CD8-positive, alpha-beta memory T cell (primary cell): ENCODE results near the gene CNGB1. TPM values are rescaled to one million over a fixed set of nuclear protein-coding genes. Genes with fewer than 3 reads are reported as not detected.

ENCODE experiments used
- CTCF ChIA-PET: fragments of 350-600 bp; sonication (Branson Sonifier 250); formaldehyde crosslinking; loops from one replicate; lab custom pipeline; 2021; ENCODE audit warnings: antibody characterized with exemption; lab: Charles Lee
- POLR2A ChIA-PET: fragments of 350-600 bp; sonication (Branson Sonifier 250); formaldehyde crosslinking; loops from one replicate; lab custom pipeline; 2021; ENCODE audit warnings: antibody characterized with exemption; lab: Charles Lee
- DNase-seq, 5 donors: peaks; one replicate each; pipeline versions ENCODE4 v3.0.0 to v3.0.0-alpha.2; 2020 to 2022; ENCODE audit warnings: mixed read lengths in 1 of 5
- H3K27ac ChIP-seq: one replicate; pipeline ENCODE4 v1.7.0; 2013; ENCODE audit warnings: low read depth, mild to moderate bottlenecking, low read length, moderate library complexity
- H3K27me3 ChIP-seq: 2 replicates; pipeline ENCODE4 v1.7.0; 2013; ENCODE audit warnings: low read length, mild to moderate bottlenecking; ENCODE audit not compliant: insufficient read depth, poor library complexity, severe bottlenecking
- H3K36me3 ChIP-seq: 2 replicates; pipeline ENCODE4 v1.7.0; 2013; ENCODE audit warnings: mild to moderate bottlenecking, low read length, moderate library complexity; ENCODE audit not compliant: insufficient read depth
- H3K4me1 ChIP-seq: 2 replicates; pipeline ENCODE4 v1.7.0; 2013; ENCODE audit warnings: mild to moderate bottlenecking, low read length, moderate library complexity; ENCODE audit not compliant: insufficient read depth
- H3K4me3 ChIP-seq: 2 replicates; pipeline ENCODE4 v1.7.0; 2013; ENCODE audit warnings: mild to moderate bottlenecking, low read length
- H3K9me3 ChIP-seq: 2 replicates; pipeline ENCODE4 v1.7.0; 2013; ENCODE audit warnings: mild to moderate bottlenecking, low read length
- H3K27ac Mint-ChIP-seq, 8 donors: one replicate each; pipeline ENCODE4 v1.8.0; 2020 to 2021; ENCODE audit warnings: mixed read lengths in 8 of 8, mild to moderate bottlenecking in 6 of 8, inconsistent platforms in 3 of 8, moderate library complexity in 3 of 8
- H3K27me3 Mint-ChIP-seq, 2 donors: one replicate each; pipeline ENCODE4 v1.8.0; 2020 to 2021; ENCODE audit warnings: mixed read lengths in 2 of 2, mild to moderate bottlenecking in 1 of 2, moderate library complexity in 1 of 2
- H3K36me3 Mint-ChIP-seq, 3 donors: one replicate each; pipeline ENCODE4 v1.8.0; 2020 to 2021; ENCODE audit warnings: mixed read lengths in 3 of 3, inconsistent platforms in 1 of 3, mild to moderate bottlenecking in 1 of 3
- H3K4me1 Mint-ChIP-seq, 3 donors: one replicate each; pipeline ENCODE4 v1.8.0; 2020 to 2021; ENCODE audit warnings: mixed read lengths in 3 of 3, inconsistent platforms in 1 of 3, mild to moderate bottlenecking in 1 of 3
- H3K4me3 Mint-ChIP-seq, 7 donors: one replicate each; pipeline ENCODE4 v1.8.0; 2020 to 2021; ENCODE audit warnings: mixed read lengths in 7 of 7, mild to moderate bottlenecking in 6 of 7, moderate library complexity in 4 of 7, inconsistent platforms in 2 of 7
- H3K9me3 Mint-ChIP-seq, 5 donors: one replicate each; pipeline ENCODE4 v1.8.0; 2020 to 2022; ENCODE audit warnings: mixed read lengths in 5 of 5, mild to moderate bottlenecking in 3 of 5, moderate library complexity in 2 of 5, inconsistent platforms in 1 of 5
- polyA plus RNA-seq: library from polyadenylated mRNA; unstranded; fragments of 300-500 nt; fragmentation: Illumina TruSeq; gene quantifications from one replicate; pipeline ENCODE4 v1.2.3, GENCODE V29; 2021
- total RNA-seq, 2 experiments: library from RNA; stranded (reverse); gene quantifications; one replicate each; pipeline ENCODE4 v1.2.3, GENCODE V29; 2021

Gene CNGB1
- total and polyA plus RNA-seq, 3 experiments from 2014 or later = not detected

DNA sequence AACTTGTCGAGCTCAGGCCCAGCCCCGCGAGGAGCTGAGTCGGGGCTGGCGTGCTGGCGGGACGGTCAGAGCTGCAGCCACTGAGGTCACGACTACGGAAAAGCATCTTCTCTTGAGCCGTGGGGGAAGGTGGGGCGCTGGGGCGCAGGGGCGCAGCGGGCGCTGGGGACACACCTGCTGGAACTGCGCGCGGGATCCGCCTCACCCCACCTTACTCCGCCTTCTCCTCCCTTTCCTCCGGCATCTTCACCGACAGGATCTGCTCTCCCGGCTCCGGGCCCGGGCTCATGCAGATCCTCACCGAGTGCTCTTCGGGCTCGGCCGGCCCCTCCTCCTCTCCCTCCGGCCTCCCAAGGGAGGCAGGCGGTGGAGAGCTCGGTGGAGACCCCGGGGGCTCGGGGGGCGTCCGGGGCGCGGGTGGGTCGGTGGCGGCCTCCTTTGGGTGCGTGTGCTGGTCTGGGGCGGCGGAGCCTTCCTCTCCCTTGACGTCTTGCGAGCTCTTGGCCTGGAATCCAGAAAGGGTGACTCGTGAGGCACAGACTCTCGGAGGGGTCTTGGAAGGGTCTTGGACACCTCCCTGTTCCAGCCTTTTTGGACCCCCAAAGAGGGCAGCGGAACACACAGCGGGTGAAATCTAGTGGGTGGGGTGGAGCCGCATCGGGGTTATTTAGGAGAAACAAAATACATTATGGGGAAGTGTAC, 86.8 kb downstream of the CNGB1 start:
- peaks cover 0 to 8% (median 0%) of the 10 kb centered on the region in 3 donors for H3K4me1 Mint-ChIP-seq
- no peaks in the 10 kb centered on the region for H3K9me3 Mint-ChIP-seq
- H3K27ac Mint-ChIP-seq = no peak overlapping the region

DNA sequence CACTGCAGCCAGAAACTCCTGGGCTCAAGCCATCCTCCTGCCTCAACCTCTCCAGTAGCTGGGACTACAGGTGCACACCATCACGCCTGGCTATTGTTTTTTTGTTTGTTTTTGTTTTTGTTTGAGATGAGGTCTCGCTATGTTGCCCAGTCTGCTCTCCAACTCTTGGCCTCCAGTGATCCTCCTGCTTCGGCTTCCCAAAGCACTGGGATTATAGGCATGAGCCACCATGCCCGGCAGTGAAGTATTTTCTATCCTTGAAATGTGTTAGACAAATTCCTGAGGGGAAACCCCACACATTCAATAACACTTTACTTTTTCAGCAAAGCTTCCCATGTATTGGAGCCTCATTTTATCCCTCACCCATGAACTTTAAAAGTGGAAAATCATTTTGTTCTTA, 87.4 kb downstream of the CNGB1 start:
- Mint-ChIP-seq H3K4me1 (peaks cover 0 to 8% (median 0%) of the 10 kb centered on the region in 3 donors), H3K4me3 (no peak overlapping the region), H3K27ac (peak overlapping the region in 1 of 8 donors; percentile 14), H3K36me3 (peaks cover 0 to 3% (median 2%) of the 10 kb centered on the region in 3 donors), H3K9me3 (no peaks in the 10 kb centered on the region), H3K27me3 (peaks cover 32 to 56% of the 10 kb centered on the region in 2 donors)
- no peak overlapping the region for H3K4me3 ChIP-seq
- H3K36me3 ChIP-seq = no peaks in the 10 kb centered on the region
- peaks cover 23% of the 10 kb centered on the region for H3K27me3 ChIP-seq
- no peaks in the 10 kb centered on the region for H3K4me1 ChIP-seq
- DNase-seq = no peak
- ChIA-PET CTCF (interaction anchor here (1.1 kb wide), 1 partner anchor 24 kb away, joined by 3 read pairs; no protein-coding TSS in a partner anchor), POLR2A (no interaction called here)
- H3K27ac ChIP-seq = no peak overlapping the region
- H3K9me3 ChIP-seq = no peaks in the 10 kb centered on the region

More for the DNA sequence above, 86.8 kb downstream of the CNGB1 start:
- peaks cover 0 to 3% (median 2%) of the 10 kb centered on the region in 3 donors for H3K36me3 Mint-ChIP-seq
- Histone ChIP-seq H3K27ac (no peak overlapping the region), H3K4me3 (no peak overlapping the region), H3K36me3 (no peaks in the 10 kb centered on the region), H3K27me3 (peaks cover 23% of the 10 kb centered on the region), H3K4me1 (no peaks in the 10 kb centered on the region), H3K9me3 (no peaks in the 10 kb centered on the region)
- peaks cover 32 to 61% of the 10 kb centered on the region in 2 donors for H3K27me3 Mint-ChIP-seq
- ChIA-PET CTCF (interaction anchor here (1.1 kb wide), 1 partner anchor 24 kb away, joined by 3 read pairs; no protein-coding TSS in a partner anchor), POLR2A (no interaction called here)
- H3K4me3 Mint-ChIP-seq = no peak overlapping the region
- DNase-seq = no peak

DNA sequence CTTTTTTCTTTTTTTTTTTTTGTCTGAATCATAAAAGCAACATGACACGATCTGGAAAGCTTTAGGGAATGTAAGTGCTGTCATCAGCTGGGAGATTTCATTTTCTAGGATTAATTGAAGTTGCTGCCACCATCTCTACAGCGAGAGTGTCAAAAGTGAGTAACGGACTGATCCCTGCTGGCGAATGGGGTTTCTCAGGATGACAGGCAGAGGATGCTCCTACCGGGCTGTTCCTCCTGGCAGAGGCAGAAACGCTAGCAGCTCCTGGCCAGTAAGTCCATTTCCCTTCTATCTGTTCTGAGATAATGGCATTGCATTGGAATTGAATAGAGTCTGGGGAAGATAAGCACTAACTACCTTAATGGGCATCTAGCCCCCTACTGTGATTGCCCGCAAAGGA, 88.1 kb downstream of the CNGB1 start:
- Histone ChIP-seq H3K4me1 (no peaks in the 10 kb centered on the region), H3K36me3 (no peaks in the 10 kb centered on the region), H3K27me3 (peaks cover 23% of the 10 kb centered on the region), H3K9me3 (no peaks in the 10 kb centered on the region), H3K27ac (no peak overlapping the region), H3K4me3 (no peak overlapping the region)
- Mint-ChIP-seq H3K27ac (no peak overlapping the region), H3K27me3 (peaks cover 30 to 49% of the 10 kb centered on the region in 2 donors), H3K9me3 (no peaks in the 10 kb centered on the region), H3K4me3 (no peak overlapping the region), H3K36me3 (peaks cover 0 to 3% (median 0%) of the 10 kb centered on the region in 3 donors), H3K4me1 (peaks cover 0 to 8% (median 0%) of the 10 kb centered on the region in 3 donors)
- ChIA-PET CTCF (interaction anchor here (1.1 kb wide), 1 partner anchor 25 kb away, joined by 3 read pairs; no protein-coding TSS in a partner anchor), POLR2A (interaction anchor here (0.6 kb wide), 1 partner anchor 147 kb away, joined by 3 read pairs; the partner anchor contains the start of gene KATNB1)
- DNase-seq = no peak

DNA sequence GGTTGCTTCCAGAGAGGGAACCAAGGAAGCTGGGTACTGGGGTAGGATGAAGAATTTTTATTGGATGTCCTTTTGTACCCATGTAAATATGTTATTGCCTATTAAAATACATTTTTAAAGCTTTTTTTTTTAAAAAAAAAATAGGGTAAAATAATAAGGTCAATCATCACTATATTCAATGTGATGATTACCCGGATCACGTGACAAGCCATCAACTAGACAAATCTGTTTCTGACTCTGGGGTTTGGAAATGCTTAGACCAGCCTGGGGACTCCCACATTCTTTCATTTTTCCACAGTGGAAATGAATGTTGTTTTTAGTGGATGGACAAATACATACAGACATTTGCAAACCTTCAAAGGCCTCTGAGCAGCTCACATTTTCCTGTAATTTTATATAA, 88.7 kb downstream of the CNGB1 start:
- Histone ChIP-seq H3K36me3 (no peaks in the 10 kb centered on the region), H3K9me3 (no peaks in the 10 kb centered on the region), H3K27ac (no peak overlapping the region), H3K4me3 (no peak overlapping the region), H3K27me3 (peaks cover 23% of the 10 kb centered on the region), H3K4me1 (no peaks in the 10 kb centered on the region)
- ChIA-PET POLR2A (interaction anchor here (0.6 kb wide), 1 partner anchor 147 kb away, joined by 3 read pairs; the partner anchor contains the start of gene KATNB1), CTCF (no interaction called here)
- H3K27ac Mint-ChIP-seq = no peak overlapping the region
- H3K4me1 Mint-ChIP-seq = peaks cover 0 to 8% (median 0%) of the 10 kb centered on the region in 3 donors
- peaks cover 26 to 43% of the 10 kb centered on the region in 2 donors for H3K27me3 Mint-ChIP-seq
- H3K36me3 Mint-ChIP-seq = peaks cover 0 to 3% (median 0%) of the 10 kb centered on the region in 3 donors
- no peak overlapping the region for H3K4me3 Mint-ChIP-seq
- DNase-seq = no peak
- H3K9me3 Mint-ChIP-seq = no peaks in the 10 kb centered on the region

DNA sequence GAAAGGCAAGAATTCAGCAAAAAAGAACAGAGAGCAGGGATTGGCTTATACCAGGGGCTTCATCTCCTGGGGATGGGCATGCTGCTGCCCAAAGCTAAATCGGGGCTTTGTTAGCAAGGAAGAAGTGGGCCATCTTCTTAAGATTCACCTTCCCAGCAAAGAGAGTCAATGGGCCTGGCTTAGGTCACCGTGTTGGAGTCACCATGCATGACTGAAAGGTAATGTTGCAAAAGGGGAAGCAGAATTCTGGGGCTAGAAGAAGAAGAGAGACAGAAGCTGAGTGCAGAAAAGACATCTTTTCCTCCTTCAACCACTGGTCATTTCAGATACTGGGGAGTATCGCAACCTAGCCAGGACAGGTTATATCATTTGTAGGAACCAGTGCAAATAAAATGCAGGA, 92.3 kb downstream of the CNGB1 start:
- no peak overlapping the region for H3K4me3 Mint-ChIP-seq
- no peak overlapping the region for H3K27ac ChIP-seq
- H3K4me1 ChIP-seq = no peaks in the 10 kb centered on the region
- no peak for DNase-seq
- ChIA-PET CTCF (no interaction called here), POLR2A (no interaction called here)
- no peaks in the 10 kb centered on the region for H3K9me3 Mint-ChIP-seq
- H3K4me1 Mint-ChIP-seq = peaks cover 0 to 1% (median 0%) of the 10 kb centered on the region in 3 donors
- no peak overlapping the region for H3K27ac Mint-ChIP-seq
- H3K27me3 ChIP-seq = peaks cover 2% of the 10 kb centered on the region
- no peaks in the 10 kb centered on the region for H3K36me3 ChIP-seq
- H3K36me3 Mint-ChIP-seq = no peaks in the 10 kb centered on the region
- no peaks in the 10 kb centered on the region for H3K9me3 ChIP-seq
- H3K4me3 ChIP-seq = no peak overlapping the region
- peaks cover 13 to 23% of the 10 kb centered on the region in 2 donors for H3K27me3 Mint-ChIP-seq

DNA sequence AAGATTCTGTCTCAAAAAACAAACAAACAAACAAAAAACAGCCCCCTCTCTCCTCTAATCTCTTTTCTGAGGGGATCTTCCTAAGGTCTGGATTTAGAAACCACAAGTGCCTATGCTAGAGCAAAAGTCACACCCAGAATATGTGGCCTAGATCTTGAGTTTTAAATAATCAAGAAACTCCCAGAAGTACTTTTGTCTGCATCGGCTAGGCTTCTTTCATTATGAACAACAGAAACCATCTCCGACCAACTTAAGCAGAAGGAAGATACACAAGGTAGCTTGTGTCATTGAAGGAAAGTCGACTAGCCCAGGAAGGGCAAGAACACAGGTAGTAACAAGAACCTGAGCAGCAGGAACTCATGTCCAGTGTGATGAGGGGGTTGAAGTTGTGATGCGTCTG, 94.7 kb downstream of the CNGB1 start:
- peaks cover 7 to 10% of the 10 kb centered on the region in 2 donors for H3K27me3 Mint-ChIP-seq
- no peaks in the 10 kb centered on the region for H3K4me1 Mint-ChIP-seq
- H3K27ac Mint-ChIP-seq = no peak overlapping the region
- Histone ChIP-seq H3K4me3 (no peak overlapping the region), H3K36me3 (no peaks in the 10 kb centered on the region), H3K4me1 (no peaks in the 10 kb centered on the region), H3K27ac (no peak overlapping the region), H3K27me3 (no peaks in the 10 kb centered on the region), H3K9me3 (no peaks in the 10 kb centered on the region)
- no peaks in the 10 kb centered on the region for H3K9me3 Mint-ChIP-seq
- CTCF ChIA-PET = no interaction called here
- no peaks in the 10 kb centered on the region for H3K36me3 Mint-ChIP-seq
- POLR2A ChIA-PET = no interaction called here
- DNase-seq = no peak
- H3K4me3 Mint-ChIP-seq = no peak overlapping the region

DNA sequence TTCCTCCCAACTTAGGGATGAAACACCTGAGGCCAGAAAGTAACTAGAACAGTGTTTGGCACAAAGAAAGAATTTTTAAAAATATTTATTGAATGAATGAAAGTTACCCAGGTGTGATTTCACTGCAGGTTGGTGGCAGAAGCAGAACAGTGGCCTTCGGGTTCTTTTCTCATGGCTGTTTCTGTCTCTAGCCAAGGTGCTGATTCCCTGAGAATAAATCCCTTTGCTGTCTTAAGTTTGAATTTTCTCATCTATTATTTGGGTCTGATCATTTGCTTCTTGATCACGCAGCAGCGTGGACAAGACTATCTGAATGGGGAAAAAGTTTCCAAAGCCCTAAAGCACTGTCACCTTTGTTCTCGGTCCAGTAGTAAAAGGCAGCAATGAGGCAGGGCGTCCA, 95.6 kb downstream of the CNGB1 start:
- CTCF ChIA-PET = no interaction called here
- no peak overlapping the region for H3K4me3 Mint-ChIP-seq
- H3K27ac Mint-ChIP-seq = no peak overlapping the region
- Histone ChIP-seq H3K4me3 (no peak overlapping the region), H3K36me3 (no peaks in the 10 kb centered on the region), H3K27ac (no peak overlapping the region), H3K4me1 (no peaks in the 10 kb centered on the region), H3K9me3 (no peaks in the 10 kb centered on the region), H3K27me3 (no peaks in the 10 kb centered on the region)
- H3K9me3 Mint-ChIP-seq = no peaks in the 10 kb centered on the region
- H3K36me3 Mint-ChIP-seq = no peaks in the 10 kb centered on the region
- no peak for DNase-seq
- peaks cover 4 to 11% of the 10 kb centered on the region in 2 donors for H3K27me3 Mint-ChIP-seq
- no peaks in the 10 kb centered on the region for H3K4me1 Mint-ChIP-seq
- POLR2A ChIA-PET = no interaction called here

DNA sequence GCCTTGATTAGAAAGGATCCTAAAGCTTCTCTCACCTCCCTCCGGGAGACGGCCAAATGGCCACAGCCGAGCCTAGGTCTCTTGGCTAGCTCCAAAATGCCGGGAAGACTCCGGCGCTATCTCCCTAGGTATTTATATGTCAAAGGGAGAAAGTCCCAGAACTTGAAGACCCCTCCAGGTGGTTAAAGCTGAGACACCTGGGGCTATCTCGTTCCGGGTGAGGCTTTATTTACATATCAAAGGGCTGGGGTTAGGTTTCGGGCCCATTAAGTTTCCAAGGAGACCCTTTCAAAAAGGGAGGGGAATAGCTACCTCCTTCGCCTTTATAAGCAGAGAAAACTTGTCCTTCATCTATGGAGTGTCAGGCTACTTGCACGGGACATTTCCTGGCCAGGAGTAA, 97.7 kb downstream of the CNGB1 start:
- H3K36me3 Mint-ChIP-seq = no peaks in the 10 kb centered on the region
- peak overlapping the region in 1 of 7 donors; percentile 18 for H3K4me3 Mint-ChIP-seq
- ChIA-PET CTCF (no interaction called here), POLR2A (no interaction called here)
- Histone ChIP-seq H3K4me1 (no peaks in the 10 kb centered on the region), H3K36me3 (no peaks in the 10 kb centered on the region), H3K27ac (no peak overlapping the region), H3K27me3 (no peaks in the 10 kb centered on the region), H3K4me3 (no peak overlapping the region), H3K9me3 (no peaks in the 10 kb centered on the region)
- H3K4me1 Mint-ChIP-seq = no peaks in the 10 kb centered on the region
- peaks cover 7 to 11% of the 10 kb centered on the region in 2 donors for H3K27me3 Mint-ChIP-seq
- no peaks in the 10 kb centered on the region for H3K9me3 Mint-ChIP-seq
- no peak for DNase-seq
- H3K27ac Mint-ChIP-seq = no peak overlapping the region
